WTC11 (cell line): Measurements from ENCODE around the gene CWH43. TPM values are rescaled to one million over a fixed set of nuclear protein-coding genes. Genes with fewer than 3 reads are reported as not detected.

Source experiments
- ATAC-seq: fragments of 200-7000 bp; cut with Tn5 transposase; 2 replicates; pipeline ENCODE4 v1.10.0; 2021; ENCODE audit warnings: mild to moderate bottlenecking, moderate library complexity
- CTCF ChIA-PET: fragments of 300-600 bp; sonication (Branson Sonifier 250); formaldehyde crosslinking; loops from one replicate; lab custom pipeline; 2021; ENCODE audit warnings: antibody characterized with exemption; lab: Charles Lee
- POLR2A ChIA-PET: fragments of 350-600 bp; sonication (Branson Sonifier 250); formaldehyde crosslinking; loops from one replicate; lab custom pipeline; 2021; ENCODE audit warnings: antibody characterized with exemption; lab: Charles Lee
- DNase-seq: peaks from one replicate; pipeline ENCODE4 v3.0.0; 2021; ENCODE audit warnings: low spot score
- H3K27ac Mint-ChIP-seq: 2 replicates; pipeline ENCODE4 v1.8.0; 2021; ENCODE audit warnings: mixed read lengths
- H3K27me3 Mint-ChIP-seq: 2 replicates; pipeline ENCODE4 v1.8.0; 2021; ENCODE audit warnings: low read depth, mild to moderate bottlenecking, moderate library complexity, mixed read lengths
- H3K36me3 Mint-ChIP-seq: 2 replicates; pipeline ENCODE4 v1.8.0; 2021; ENCODE audit warnings: mixed read lengths
- H3K4me1 Mint-ChIP-seq: 2 replicates; pipeline ENCODE4 v1.8.0; 2022; ENCODE audit warnings: mixed read lengths
- H3K4me3 Mint-ChIP-seq: 2 replicates; pipeline ENCODE4 v1.8.0; 2021; ENCODE audit warnings: mild to moderate bottlenecking, moderate library complexity, mixed read lengths
- H3K9me3 Mint-ChIP-seq: 2 replicates; pipeline ENCODE4 v1.8.0; 2021; ENCODE audit warnings: mixed read lengths
- AR ChIP-seq: fragments of 250-450 bp; sonication (Bioruptor Pico); IDR thresholded peaks from 2 replicates; pipeline ENCODE4 v1.9.0; 2021; ENCODE audit warnings: mild to moderate bottlenecking
- ATF3 ChIP-seq: sonication (generic); formaldehyde crosslinking; conservative IDR thresholded peaks from 2 replicates; pipeline ENCODE4 v1.8.1; 2022; ENCODE audit warnings: mild to moderate bottlenecking, missing genetic modification reagents
- E2F5 ChIP-seq: sonication (generic); formaldehyde crosslinking; IDR thresholded peaks from 2 replicates; pipeline ENCODE4 v1.8.1; 2022; ENCODE audit warnings: mild to moderate bottlenecking, moderate library complexity, missing genetic modification reagents
- GTF2I ChIP-seq: fragments of 250-450 bp; sonication (Bioruptor Pico); conservative IDR thresholded peaks from 2 replicates; pipeline ENCODE4 v1.4.0; 2021; ENCODE audit warnings: mild to moderate bottlenecking
- IRF2 ChIP-seq: sonication (generic); formaldehyde crosslinking; IDR thresholded peaks from 2 replicates; pipeline ENCODE4 v1.8.0; 2022; ENCODE audit warnings: low read depth, missing genetic modification reagents, borderline replicate concordance
- MLX ChIP-seq: sonication (generic); formaldehyde crosslinking; IDR thresholded peaks from 2 replicates; pipeline ENCODE4 v1.8.1; 2023; ENCODE audit warnings: mild to moderate bottlenecking, missing genetic modification reagents, moderate library complexity
- NR2C2 ChIP-seq: sonication (generic); formaldehyde crosslinking; IDR thresholded peaks from 2 replicates; pipeline ENCODE4 v1.8.0; 2022; ENCODE audit warnings: mild to moderate bottlenecking, missing genetic modification reagents
- PRRX2 ChIP-seq: fragments of 250-450 bp; sonication (Bioruptor Pico); IDR thresholded peaks from 2 replicates; pipeline ENCODE4 v1.8.0; 2021; ENCODE audit warnings: mild to moderate bottlenecking
- RORB ChIP-seq: fragments of 250-450 bp; sonication (Bioruptor Pico); IDR thresholded peaks from 2 replicates; pipeline ENCODE4 v1.9.0; 2021; ENCODE audit warnings: mild to moderate bottlenecking
- ZNF219 ChIP-seq: sonication (generic); formaldehyde crosslinking; IDR thresholded peaks from 2 replicates; pipeline ENCODE4 v1.8.0; 2023; ENCODE audit warnings: missing genetic modification reagents, mild to moderate bottlenecking, borderline replicate concordance
- ZNF263 ChIP-seq: sonication (generic); formaldehyde crosslinking; IDR thresholded peaks from 2 replicates; pipeline ENCODE4 v1.8.1; 2022; ENCODE audit warnings: low read depth, mild to moderate bottlenecking, moderate library complexity, missing genetic modification reagents
- ZNF532 ChIP-seq: fragments of 250-450 bp; sonication (Bioruptor Pico); IDR thresholded peaks from 2 replicates; pipeline ENCODE4 v1.9.0; 2021; ENCODE audit warnings: mild to moderate bottlenecking, borderline replicate concordance
- total RNA-seq: library from RNA; stranded (reverse); gene quantifications from 3 replicates; pipeline ENCODE4 v1.2.3, GENCODE V29; 2021
- TF ChIP-seq, protein P1 (sequence below): fragments of 250-450 bp; sonication (Bioruptor Pico); IDR thresholded peaks from 2 replicates; pipeline ENCODE4 v2.1.2; 2022; ENCODE audit warnings: mild to moderate bottlenecking, moderate library complexity
- TF ChIP-seq, protein P2 (sequence below): sonication (generic); formaldehyde crosslinking; IDR thresholded peaks from 2 replicates; pipeline ENCODE4 v1.8.1; 2023; ENCODE audit warnings: mild to moderate bottlenecking, moderate library complexity, missing genetic modification reagents

CWH43 gene
- total RNA-seq, 1 experiment from 2014 or later, result not detected

- H3K4me3 Mint-ChIP-seq, result no peak overlapping the region
- peaks cover 6% of the 10 kb centered on the region for H3K27me3 Mint-ChIP-seq
- H3K9me3 Mint-ChIP-seq, result peaks cover 14% of the 10 kb centered on the region
- no peak for TF ChIP-seq NR2C2 (CRISPR knock-in tag)
- TF ChIP-seq PRRX2 (CRISPR knock-in tag), result no peak
- no peak for TF ChIP-seq GTF2I
- TF ChIP-seq, protein P1, sequence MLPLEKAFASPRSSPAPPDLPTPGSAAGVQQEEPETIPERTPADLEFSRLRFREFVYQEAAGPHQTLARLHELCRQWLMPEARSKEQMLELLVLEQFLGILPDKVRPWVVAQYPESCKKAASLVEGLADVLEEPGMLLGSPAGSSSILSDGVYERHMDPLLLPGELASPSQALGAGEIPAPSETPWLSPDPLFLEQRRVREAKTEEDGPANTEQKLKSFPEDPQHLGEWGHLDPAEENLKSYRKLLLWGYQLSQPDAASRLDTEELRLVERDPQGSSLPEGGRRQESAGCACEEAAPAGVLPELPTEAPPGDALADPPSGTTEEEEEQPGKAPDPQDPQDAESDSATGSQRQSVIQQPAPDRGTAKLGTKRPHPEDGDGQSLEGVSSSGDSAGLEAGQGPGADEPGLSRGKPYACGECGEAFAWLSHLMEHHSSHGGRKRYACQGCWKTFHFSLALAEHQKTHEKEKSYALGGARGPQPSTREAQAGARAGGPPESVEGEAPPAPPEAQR (CRISPR knock-in tag), result no peak
- no peak for TF ChIP-seq ZNF532
- no peak for TF ChIP-seq AR
- TF ChIP-seq E2F5 (CRISPR knock-in tag), result no peak
- no peak for TF ChIP-seq ZNF263 (CRISPR knock-in tag)
- TF ChIP-seq, protein P2, sequence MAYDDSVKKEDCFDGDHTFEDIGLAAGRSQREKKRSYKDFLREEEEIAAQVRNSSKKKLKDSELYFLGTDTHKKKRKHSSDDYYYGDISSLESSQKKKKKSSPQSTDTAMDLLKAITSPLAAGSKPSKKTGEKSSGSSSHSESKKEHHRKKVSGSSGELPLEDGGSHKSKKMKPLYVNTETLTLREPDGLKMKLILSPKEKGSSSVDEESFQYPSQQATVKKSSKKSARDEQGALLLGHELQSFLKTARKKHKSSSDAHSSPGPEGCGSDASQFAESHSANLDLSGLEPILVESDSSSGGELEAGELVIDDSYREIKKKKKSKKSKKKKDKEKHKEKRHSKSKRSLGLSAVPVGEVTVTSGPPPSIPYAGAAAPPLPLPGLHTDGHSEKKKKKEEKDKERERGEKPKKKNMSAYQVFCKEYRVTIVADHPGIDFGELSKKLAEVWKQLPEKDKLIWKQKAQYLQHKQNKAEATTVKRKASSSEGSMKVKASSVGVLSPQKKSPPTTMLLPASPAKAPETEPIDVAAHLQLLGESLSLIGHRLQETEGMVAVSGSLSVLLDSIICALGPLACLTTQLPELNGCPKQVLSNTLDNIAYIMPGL (CRISPR knock-in tag), result no peak
- TF ChIP-seq ZNF219 (CRISPR knock-in tag), result no peak
- no peak for TF ChIP-seq MLX
- TF ChIP-seq IRF2 (CRISPR knock-in tag), result no peak
- no peak for TF ChIP-seq RORB (CRISPR knock-in tag)
- no peak for TF ChIP-seq ATF3 (CRISPR knock-in tag)
- ChIA-PET CTCF (interaction anchor here (0.6 to 0.7 kb wide), 2 partner anchors 10 to 48 kb away, joined by 3 read pairs; no protein-coding TSS in a partner anchor), POLR2A (no interaction called here)
- peaks cover 28% of the 10 kb centered on the region for H3K4me1 Mint-ChIP-seq
- ATAC-seq (no peak), DNase-seq (no peak)
- H3K27ac Mint-ChIP-seq, result no peak overlapping the region
- 0 out of 2 replicates have a peak, but pooled peaks cover 3% of the 10 kb centered on the region for H3K36me3 Mint-ChIP-seq
Measured at GRCh38 chr4:48949518-48950219, 36.4 kb upstream of the CWH43 start.
